NCI-H1417 treated with DMSO at 0.1 percent for 48 hours (cell line): ENCODE data around the gene CRPPA.
"Not testable (repeated sequence)": the region's sequence is repeated elsewhere in the genome, so short reads cannot be mapped to it uniquely, and the experiment has no call there.

ENCODE experiments used
- DNase-seq: peaks from one replicate; lab custom pipeline; 2025; lab: John Stamatoyannopoulos, UW

The CRPPA gene

GRCh38 chr7:16396766-16397500 lies 24.4 kb downstream of the CRPPA start:
- DNase-seq: no peak

- peak; percentile 30 for DNase-seq
Observed at GRCh38 chr7:16395121-16395520, 26.2 kb downstream of the CRPPA start.

GRCh38 chr7:16393862-16394422 lies 27.4 kb downstream of the CRPPA start:
- DNase-seq: no peak

- no peak for DNase-seq
Observed at GRCh38 chr7:16392990-16393523, 28.3 kb downstream of the CRPPA start.

- not testable (repeated sequence) for DNase-seq
Observed at GRCh38 chr7:16383786-16384185, 37.6 kb downstream of the CRPPA start.

GRCh38 chr7:16383103-16383502 lies 38.2 kb downstream of the CRPPA start:
- DNase-seq: not testable (repeated sequence)
